Fibroblast of lung (primary cell): Measurements from ENCODE around the gene CASP1.

Source experiments
- CTCF ChIP-seq, 2 donors: IDR thresholded peaks in 1 of 2; conservative IDR thresholded peaks in 1 of 2; 1 replicate in 1 of 2; 2 replicates in 1 of 2; pipeline ENCODE4 v1.5.1; 2011 to 2012; ENCODE audit warnings: low read length in 2 of 2, control low read depth in 1 of 2, inconsistent platforms in 1 of 2, low read depth in 1 of 2, mild to moderate bottlenecking in 1 of 2
- EZH2 ChIP-seq: IDR thresholded peaks from 2 replicates; pipeline ENCODE4 v1.5.1; 2012; ENCODE audit warnings: low read length, control low read depth, mild to moderate bottlenecking; ENCODE audit errors: missing control alignments

GRCh38 chr11:105023003-105023402 lies 11.9 kb downstream of the CASP1 start, which contains the start of gene CASP5:
- TF ChIP-seq CTCF (conservative IDR thresholded peaks at IDR 0.05 in 1 of 2, IDR thresholded peaks at IDR 0.05 in 1 of 2; ENCODE audit: low read depth in 1 of 2, low read length in 2 of 2) (no peak), EZH2 (no peak)
